GM21360 (cell line): ENCODE data around the gene CXorf65.

Experiments
- ATAC-seq: cut with Tn5 transposase; IDR thresholded peaks from one replicate; pipeline ENCODE4 v1.9.1; 2021; ENCODE audit warnings: mild to moderate bottlenecking, moderate library complexity; ENCODE audit not compliant: unreplicated experiment

The CXorf65 gene

GRCh38 chrX:71106427-71106826, at the start of gene CXorf65:
Gene CXorf65 (minus strand): TSS chrX:71106740. CDS start chrX:71106556, 184 bp downstream.
- no peak for ATAC-seq

GRCh38 chrX:71154641-71155040, 48.1 kb upstream of the CXorf65 start:
- ATAC-seq: no peak

GRCh38 chrX:71154196-71154595, 47.7 kb upstream of the CXorf65 start:
- no peak for ATAC-seq

GRCh38 chrX:71151366-71151765, 44.8 kb upstream of the CXorf65 start:
- no peak for ATAC-seq

GRCh38 chrX:71148278-71148663, 41.7 kb upstream of the CXorf65 start:
- no peak for ATAC-seq

GRCh38 chrX:71147496-71148277, 41.1 kb upstream of the CXorf65 start:
- ATAC-seq: no peak

GRCh38 chrX:71144651-71145050, 38.1 kb upstream of the CXorf65 start, which contains the start of gene NLGN3:
Gene NLGN3 (plus strand): TSS chrX:71144841. CDS start chrX:71147750, 2,909 bp downstream.
- no peak for ATAC-seq

- no peak for ATAC-seq
These were observed 37.0 kb upstream of the CXorf65 start for GRCh38 chrX:71143508-71143907.

- no peak for ATAC-seq
These were observed 33.9 kb upstream of the CXorf65 start for GRCh38 chrX:71140440-71140839.

- no peak for ATAC-seq
These were observed 25.0 kb upstream of the CXorf65 start for GRCh38 chrX:71131510-71131909.

GRCh38 chrX:71128915-71129765, 22.6 kb upstream of the CXorf65 start:
- peak; percentile 68 for ATAC-seq

GRCh38 chrX:71128166-71128833, 21.8 kb upstream of the CXorf65 start:
- ATAC-seq: no peak

GRCh38 chrX:71118985-71119535, 12.5 kb upstream of the CXorf65 start:
- no peak for ATAC-seq

- ATAC-seq: peak; percentile 87
These were observed 11.8 kb upstream of the CXorf65 start, which contains the start of gene MED12 for GRCh38 chrX:71118032-71118984. Gene MED12 (plus strand): TSS chrX:71118596. CDS start chrX:71118755, 159 bp downstream.

- no peak for ATAC-seq
These were observed 10.8 kb upstream of the CXorf65 start for GRCh38 chrX:71117358-71117757.

- peak; percentile 26 for ATAC-seq
These were observed 5.4 kb upstream of the CXorf65 start for GRCh38 chrX:71111921-71112431.

- ATAC-seq: peak; percentile 87
These were observed 4.8 kb upstream of the CXorf65 start, which contains the start of gene IL2RG for GRCh38 chrX:71111141-71111843. Gene IL2RG (minus strand): TSS chrX:71111577. CDS start chrX:71111539, 38 bp downstream.

GRCh38 chrX:71109051-71109450, 2.5 kb upstream of the CXorf65 start:
- no peak for ATAC-seq
